SK-N-SH treated with all-trans-retinoic acid at 6 μM for 48 hours (cell line): ENCODE measurements around the gene LHFPL3.

ENCODE experiments used
- ATAC-seq: fragments of 200-7000 bp; cut with Tn5 transposase; 3 replicates; pipeline ENCODE4 v1.9.1; 2020; ENCODE audit warnings: mild to moderate bottlenecking, moderate library complexity
- ARNTL ChIP-seq: fragments of 450-650 bp; formaldehyde crosslinking; IDR thresholded peaks from 2 replicates; pipeline ENCODE4 v1.5.0; 2020; ENCODE audit warnings: low read depth, mild to moderate bottlenecking, moderate library complexity, borderline replicate concordance
- BACH2 ChIP-seq: fragments of 250-450 bp; sonication (Bioruptor Pico); IDR thresholded peaks from 2 replicates; pipeline ENCODE4 v1.9.0; 2021; ENCODE audit warnings: mild to moderate bottlenecking, borderline replicate concordance
- CSDC2 ChIP-seq: fragments of 250-450 bp; sonication (Bioruptor Pico); IDR thresholded peaks from 2 replicates; pipeline ENCODE4 v1.5.0; 2020; ENCODE audit warnings: mild to moderate bottlenecking, moderate library complexity
- CSRNP3 ChIP-seq: fragments of 250-450 bp; sonication (Bioruptor Pico); IDR thresholded peaks from 2 replicates; pipeline ENCODE4 v1.5.1; 2021; ENCODE audit warnings: mild to moderate bottlenecking, moderate library complexity
- ESRRG ChIP-seq: fragments of 250-450 bp; sonication (Bioruptor Pico); IDR thresholded peaks from 2 replicates; pipeline ENCODE4 v1.6.1; 2021; ENCODE audit warnings: mild to moderate bottlenecking
- GLIS3 ChIP-seq: fragments of 250-450 bp; sonication (Bioruptor Pico); IDR thresholded peaks from 2 replicates; pipeline ENCODE4 v1.5.0; 2020; ENCODE audit warnings: mild to moderate bottlenecking, moderate library complexity
- ISL1 ChIP-seq: fragments of 250-450 bp; sonication (Bioruptor Pico); IDR thresholded peaks from 2 replicates; pipeline ENCODE4 v2.1.2; 2022; ENCODE audit warnings: mild to moderate bottlenecking, moderate library complexity
- PATZ1 ChIP-seq: fragments of 250-450 bp; sonication (Bioruptor Pico); IDR thresholded peaks from 2 replicates; pipeline ENCODE4 v1.8.0; 2020; ENCODE audit warnings: mild to moderate bottlenecking, moderate library complexity, borderline replicate concordance
- POU6F1 ChIP-seq: fragments of 250-450 bp; sonication (Bioruptor Pico); IDR thresholded peaks from 2 replicates; pipeline ENCODE4 v1.8.0; 2021; ENCODE audit warnings: low read depth, mild to moderate bottlenecking, moderate library complexity, borderline replicate concordance
- RARB ChIP-seq: fragments of 250-450 bp; sonication (Bioruptor Pico); IDR thresholded peaks from 2 replicates; pipeline ENCODE4 v1.8.0; 2021; ENCODE audit warnings: mild to moderate bottlenecking, moderate library complexity
- SNAI2 ChIP-seq: fragments of 250-450 bp; sonication (Bioruptor Pico); IDR thresholded peaks from 2 replicates; pipeline ENCODE4 v1.5.0; 2020; ENCODE audit warnings: mild to moderate bottlenecking, moderate library complexity
- TCF4 ChIP-seq: fragments of 250-450 bp; sonication (Bioruptor Pico); IDR thresholded peaks from 2 replicates; pipeline ENCODE4 v1.8.0; 2021; ENCODE audit warnings: mild to moderate bottlenecking, moderate library complexity, borderline replicate concordance
- ZC3H10 ChIP-seq: fragments of 250-450 bp; sonication (Bioruptor Pico); IDR thresholded peaks from 2 replicates; pipeline ENCODE4 v1.5.1; 2021; ENCODE audit warnings: mild to moderate bottlenecking, moderate library complexity
- ZFP30 ChIP-seq: fragments of 450-650 bp; formaldehyde crosslinking; IDR thresholded peaks from 2 replicates; pipeline ENCODE4 v1.5.0; 2022; ENCODE audit warnings: mild to moderate bottlenecking, moderate library complexity
- ZNF565 ChIP-seq: fragments of 450-650 bp; formaldehyde crosslinking; conservative IDR thresholded peaks from 2 replicates; pipeline ENCODE4 v1.5.0; 2020; ENCODE audit warnings: low read depth, mild to moderate bottlenecking, moderate library complexity
- ZNF70 ChIP-seq: fragments of 450-650 bp; formaldehyde crosslinking; IDR thresholded peaks from 2 replicates; pipeline ENCODE4 v1.5.0; 2020; ENCODE audit warnings: mild to moderate bottlenecking, moderate library complexity
- ZNF8 ChIP-seq: fragments of 450-650 bp; formaldehyde crosslinking; IDR thresholded peaks from 2 replicates; pipeline ENCODE4 v1.5.0; 2020; ENCODE audit warnings: mild to moderate bottlenecking, moderate library complexity
- TF ChIP-seq, protein P1 (sequence below): fragments of 250-450 bp; sonication (Bioruptor Pico); IDR thresholded peaks from 2 replicates; pipeline ENCODE4 v1.5.0; 2020; ENCODE audit warnings: mild to moderate bottlenecking, moderate library complexity
- TF ChIP-seq, protein P2 (sequence below): fragments of 250-450 bp; sonication (Bioruptor Pico); IDR thresholded peaks from 2 replicates; pipeline ENCODE4 v1.5.1; 2020; ENCODE audit warnings: low read depth, mild to moderate bottlenecking, moderate library complexity

LHFPL3 gene

GRCh38 chr7:104358446-104359132 is 30.2 kb downstream of the LHFPL3 start:
- ATAC-seq, result no peak

GRCh38 chr7:104362756-104363155 is 34.4 kb downstream of the LHFPL3 start:
- ATAC-seq, result no peak
- TF ChIP-seq ZNF70, result no peak
- TF ChIP-seq, all 23 proteins: peak for 0

More at GRCh38 chr7:104358446-104359132, 30.2 kb downstream of the LHFPL3 start:
- TF ChIP-seq CSDC2 (no peak), PATZ1 (no peak), TCF4 (no peak), ZFP30 (CRISPR knock-in tag) (no peak), BACH2 (CRISPR knock-in tag) (no peak), ZNF565 (CRISPR knock-in tag) (no peak), RARB (CRISPR knock-in tag) (no peak)
- TF ChIP-seq, protein P1, sequence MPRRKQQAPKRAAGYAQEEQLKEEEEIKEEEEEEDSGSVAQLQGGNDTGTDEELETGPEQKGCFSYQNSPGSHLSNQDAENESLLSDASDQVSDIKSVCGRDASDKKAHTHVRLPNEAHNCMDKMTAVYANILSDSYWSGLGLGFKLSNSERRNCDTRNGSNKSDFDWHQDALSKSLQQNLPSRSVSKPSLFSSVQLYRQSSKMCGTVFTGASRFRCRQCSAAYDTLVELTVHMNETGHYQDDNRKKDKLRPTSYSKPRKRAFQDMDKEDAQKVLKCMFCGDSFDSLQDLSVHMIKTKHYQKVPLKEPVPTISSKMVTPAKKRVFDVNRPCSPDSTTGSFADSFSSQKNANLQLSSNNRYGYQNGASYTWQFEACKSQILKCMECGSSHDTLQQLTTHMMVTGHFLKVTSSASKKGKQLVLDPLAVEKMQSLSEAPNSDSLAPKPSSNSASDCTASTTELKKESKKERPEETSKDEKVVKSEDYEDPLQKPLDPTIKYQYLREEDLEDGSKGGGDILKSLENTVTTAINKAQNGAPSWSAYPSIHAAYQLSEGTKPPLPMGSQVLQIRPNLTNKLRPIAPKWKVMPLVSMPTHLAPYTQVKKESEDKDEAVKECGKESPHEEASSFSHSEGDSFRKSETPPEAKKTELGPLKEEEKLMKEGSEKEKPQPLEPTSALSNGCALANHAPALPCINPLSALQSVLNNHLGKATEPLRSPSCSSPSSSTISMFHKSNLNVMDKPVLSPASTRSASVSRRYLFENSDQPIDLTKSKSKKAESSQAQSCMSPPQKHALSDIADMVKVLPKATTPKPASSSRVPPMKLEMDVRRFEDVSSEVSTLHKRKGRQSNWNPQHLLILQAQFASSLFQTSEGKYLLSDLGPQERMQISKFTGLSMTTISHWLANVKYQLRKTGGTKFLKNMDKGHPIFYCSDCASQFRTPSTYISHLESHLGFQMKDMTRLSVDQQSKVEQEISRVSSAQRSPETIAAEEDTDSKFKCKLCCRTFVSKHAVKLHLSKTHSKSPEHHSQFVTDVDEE (CRISPR knock-in tag), result no peak

DNA sequence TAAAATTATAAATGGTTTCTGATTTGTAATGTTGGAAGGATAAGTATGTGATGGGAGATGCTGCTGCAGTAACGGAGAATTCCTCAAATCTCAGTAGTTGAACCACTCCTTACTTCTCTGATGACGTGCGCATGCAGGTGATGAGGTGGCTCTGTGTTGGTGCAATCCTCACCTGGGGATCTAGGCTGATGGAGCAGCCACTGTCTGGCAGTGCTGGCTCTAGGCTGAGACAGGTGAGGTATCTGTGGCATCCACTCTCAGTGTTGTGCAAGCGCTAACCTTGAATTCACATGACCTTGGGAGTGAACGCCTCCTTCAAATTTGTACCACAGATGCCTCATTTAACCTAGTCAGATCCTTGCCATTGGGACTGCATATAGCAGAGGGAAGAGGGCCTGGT is 35.0 kb downstream of the LHFPL3 start:
- no peak for ATAC-seq
- TF ChIP-seq ZFP30 (CRISPR knock-in tag), result no peak
- no peak for TF ChIP-seq BACH2 (CRISPR knock-in tag)
- TF ChIP-seq TCF4, result no peak
- TF ChIP-seq ISL1 (CRISPR knock-in tag), result no peak
- no peak for TF ChIP-seq SNAI2 (CRISPR knock-in tag)
- TF ChIP-seq ZNF565 (CRISPR knock-in tag), result no peak
- no peak for TF ChIP-seq ARNTL (CRISPR knock-in tag)
- TF ChIP-seq, protein P2, sequence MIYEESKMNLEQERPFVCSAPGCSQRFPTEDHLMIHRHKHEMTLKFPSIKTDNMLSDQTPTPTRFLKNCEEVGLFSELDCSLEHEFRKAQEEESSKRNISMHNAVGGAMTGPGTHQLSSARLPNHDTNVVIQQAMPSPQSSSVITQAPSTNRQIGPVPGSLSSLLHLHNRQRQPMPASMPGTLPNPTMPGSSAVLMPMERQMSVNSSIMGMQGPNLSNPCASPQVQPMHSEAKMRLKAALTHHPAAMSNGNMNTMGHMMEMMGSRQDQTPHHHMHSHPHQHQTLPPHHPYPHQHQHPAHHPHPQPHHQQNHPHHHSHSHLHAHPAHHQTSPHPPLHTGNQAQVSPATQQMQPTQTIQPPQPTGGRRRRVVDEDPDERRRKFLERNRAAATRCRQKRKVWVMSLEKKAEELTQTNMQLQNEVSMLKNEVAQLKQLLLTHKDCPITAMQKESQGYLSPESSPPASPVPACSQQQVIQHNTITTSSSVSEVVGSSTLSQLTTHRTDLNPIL (CRISPR knock-in tag), result no peak
- no peak for TF ChIP-seq ZNF8
- TF ChIP-seq POU6F1 (CRISPR knock-in tag), result no peak
- TF ChIP-seq ZC3H10 (CRISPR knock-in tag), result no peak
- TF ChIP-seq CSDC2, result no peak
- TF ChIP-seq ZNF70, result no peak
- TF ChIP-seq ESRRG (CRISPR knock-in tag), result no peak
- no peak for TF ChIP-seq CSRNP3
- TF ChIP-seq, protein P1 (CRISPR knock-in tag), result no peak
- no peak for TF ChIP-seq RARB (CRISPR knock-in tag)
- TF ChIP-seq GLIS3 (CRISPR knock-in tag), result no peak
- no peak for TF ChIP-seq PATZ1
